Activated naive CD4-positive, alpha-beta T cell treated with anti-CD3 and anti-CD28 coated beads, Interleukin-2, amount 50 U/mL, for 24 hours (primary cell): Measurements from ENCODE around the gene RDH11.
"Not testable (repeated sequence)": the region's sequence is repeated elsewhere in the genome, so short reads cannot be mapped to it uniquely, and the experiment has no call there.

Experiments
- H3K27ac Mint-ChIP-seq: one replicate; pipeline ENCODE4 v1.8.0; 2021; ENCODE audit warnings: mild to moderate bottlenecking, mixed read lengths
- H3K27me3 Mint-ChIP-seq: one replicate; pipeline ENCODE4 v1.8.0; 2021; ENCODE audit warnings: mixed read lengths
- H3K36me3 Mint-ChIP-seq: one replicate; pipeline ENCODE4 v1.8.0; 2021; ENCODE audit warnings: mixed read lengths
- H3K4me1 Mint-ChIP-seq: one replicate; pipeline ENCODE4 v1.8.0; 2021; ENCODE audit warnings: mixed read lengths
- H3K4me3 Mint-ChIP-seq: one replicate; pipeline ENCODE4 v1.8.0; 2021; ENCODE audit warnings: mild to moderate bottlenecking, mixed read lengths
- H3K9me3 Mint-ChIP-seq: one replicate; pipeline ENCODE4 v1.8.0; 2021; ENCODE audit warnings: mixed read lengths

Gene RDH11

GRCh38 chr14:67695394-67695949 is at the start of gene RDH11:
RDH11 (minus strand) TSS chr14:67695764; CDS start chr14:67695703, 61 bp downstream.
- Mint-ChIP-seq H3K4me1 (peaks cover 37% of the 10 kb centered on the region), H3K36me3 (peaks cover 3% of the 10 kb centered on the region), H3K27me3 (no peaks in the 10 kb centered on the region), H3K9me3 (no peaks in the 10 kb centered on the region), H3K4me3 (peak within 1 kb of the TSS; percentile 94), H3K27ac (peak within 1 kb of the TSS; percentile 93)

- no peaks in the 10 kb centered on the region for H3K4me1 Mint-ChIP-seq
- H3K27ac Mint-ChIP-seq, result no peak overlapping the region
- H3K9me3 Mint-ChIP-seq, result peaks cover 4% of the 10 kb centered on the region
- H3K27me3 Mint-ChIP-seq, result no peaks in the 10 kb centered on the region
- H3K36me3 Mint-ChIP-seq, result peaks cover 13% of the 10 kb centered on the region
- no peak overlapping the region for H3K4me3 Mint-ChIP-seq
Observed at GRCh38 chr14:67744046-67744445, 48.5 kb upstream of the RDH11 start.

GRCh38 chr14:67738740-67739504 is 43.4 kb upstream of the RDH11 start:
- Mint-ChIP-seq H3K36me3 (no peaks in the 10 kb centered on the region), H3K27me3 (no peaks in the 10 kb centered on the region), H3K27ac (no peak overlapping the region), H3K4me1 (no peaks in the 10 kb centered on the region), H3K9me3 (no peaks in the 10 kb centered on the region), H3K4me3 (no peak overlapping the region)

- Mint-ChIP-seq H3K27me3 (no peaks in the 10 kb centered on the region), H3K27ac (no peak overlapping the region), H3K4me3 (no peak overlapping the region), H3K9me3 (no peaks in the 10 kb centered on the region), H3K36me3 (no peaks in the 10 kb centered on the region), H3K4me1 (no peaks in the 10 kb centered on the region)
Observed at GRCh38 chr14:67736771-67737170, 41.2 kb upstream of the RDH11 start.

- H3K4me1 Mint-ChIP-seq, result no peaks in the 10 kb centered on the region
- H3K9me3 Mint-ChIP-seq, result no peaks in the 10 kb centered on the region
- H3K4me3 Mint-ChIP-seq, result no peak overlapping the region
- H3K36me3 Mint-ChIP-seq, result no peaks in the 10 kb centered on the region
- no peak overlapping the region for H3K27ac Mint-ChIP-seq
- no peaks in the 10 kb centered on the region for H3K27me3 Mint-ChIP-seq
Observed at GRCh38 chr14:67735336-67736147, 40.0 kb upstream of the RDH11 start.

GRCh38 chr14:67734675-67735074 is 39.1 kb upstream of the RDH11 start:
- no peak overlapping the region for H3K4me3 Mint-ChIP-seq
- H3K27me3 Mint-ChIP-seq, result no peaks in the 10 kb centered on the region
- H3K27ac Mint-ChIP-seq, result no peak overlapping the region
- H3K9me3 Mint-ChIP-seq, result no peaks in the 10 kb centered on the region
- H3K36me3 Mint-ChIP-seq, result no peaks in the 10 kb centered on the region
- no peaks in the 10 kb centered on the region for H3K4me1 Mint-ChIP-seq

- H3K4me3 Mint-ChIP-seq, result no peak overlapping the region
- H3K9me3 Mint-ChIP-seq, result no peaks in the 10 kb centered on the region
- no peak overlapping the region for H3K27ac Mint-ChIP-seq
- H3K36me3 Mint-ChIP-seq, result no peaks in the 10 kb centered on the region
- H3K27me3 Mint-ChIP-seq, result no peaks in the 10 kb centered on the region
- H3K4me1 Mint-ChIP-seq, result no peaks in the 10 kb centered on the region
Observed at GRCh38 chr14:67733616-67734015, 38.1 kb upstream of the RDH11 start.

GRCh38 chr14:67729072-67729885 is 33.7 kb upstream of the RDH11 start:
- H3K27me3 Mint-ChIP-seq, result peaks cover 2% of the 10 kb centered on the region
- H3K4me3 Mint-ChIP-seq, result no peak overlapping the region
- H3K4me1 Mint-ChIP-seq, result no peaks in the 10 kb centered on the region
- H3K36me3 Mint-ChIP-seq, result no peaks in the 10 kb centered on the region
- H3K9me3 Mint-ChIP-seq, result no peaks in the 10 kb centered on the region
- no peak overlapping the region for H3K27ac Mint-ChIP-seq

- Mint-ChIP-seq H3K9me3 (no peaks in the 10 kb centered on the region), H3K36me3 (no peaks in the 10 kb centered on the region), H3K27me3 (peaks cover 12% of the 10 kb centered on the region), H3K4me3 (no peak overlapping the region), H3K27ac (no peak overlapping the region), H3K4me1 (no peaks in the 10 kb centered on the region)
Observed at GRCh38 chr14:67728258-67728657, 32.7 kb upstream of the RDH11 start.

GRCh38 chr14:67727361-67727760 is 31.8 kb upstream of the RDH11 start:
- Mint-ChIP-seq H3K27me3 (peaks cover 20% of the 10 kb centered on the region), H3K27ac (no peak overlapping the region), H3K36me3 (no peaks in the 10 kb centered on the region), H3K4me1 (no peaks in the 10 kb centered on the region), H3K4me3 (no peak overlapping the region), H3K9me3 (no peaks in the 10 kb centered on the region)

GRCh38 chr14:67725171-67725570 is 29.6 kb upstream of the RDH11 start:
- Mint-ChIP-seq H3K27ac (no peak overlapping the region), H3K27me3 (peaks cover 28% of the 10 kb centered on the region), H3K4me1 (no peaks in the 10 kb centered on the region), H3K4me3 (no peak overlapping the region), H3K9me3 (no peaks in the 10 kb centered on the region), H3K36me3 (no peaks in the 10 kb centered on the region)

- Mint-ChIP-seq H3K36me3 (no peaks in the 10 kb centered on the region), H3K4me1 (no peaks in the 10 kb centered on the region), H3K27ac (no peak overlapping the region), H3K4me3 (no peak overlapping the region), H3K27me3 (peaks cover 31% of the 10 kb centered on the region), H3K9me3 (no peaks in the 10 kb centered on the region)
Observed at GRCh38 chr14:67722293-67722692, 26.7 kb upstream of the RDH11 start.

- no peaks in the 10 kb centered on the region for H3K4me1 Mint-ChIP-seq
- H3K9me3 Mint-ChIP-seq, result no peaks in the 10 kb centered on the region
- H3K36me3 Mint-ChIP-seq, result no peaks in the 10 kb centered on the region
- no peak overlapping the region for H3K27ac Mint-ChIP-seq
- no peak overlapping the region for H3K4me3 Mint-ChIP-seq
- peaks cover 31% of the 10 kb centered on the region for H3K27me3 Mint-ChIP-seq
Observed at GRCh38 chr14:67721875-67722274, 26.3 kb upstream of the RDH11 start.

- H3K4me1 Mint-ChIP-seq, result no peaks in the 10 kb centered on the region
- peaks cover 31% of the 10 kb centered on the region for H3K27me3 Mint-ChIP-seq
- no peak overlapping the region for H3K4me3 Mint-ChIP-seq
- no peak overlapping the region for H3K27ac Mint-ChIP-seq
- H3K9me3 Mint-ChIP-seq, result no peaks in the 10 kb centered on the region
- H3K36me3 Mint-ChIP-seq, result no peaks in the 10 kb centered on the region
Observed at GRCh38 chr14:67719866-67720265, 24.3 kb upstream of the RDH11 start.

GRCh38 chr14:67719385-67719784 is 23.8 kb upstream of the RDH11 start:
- peaks cover 30% of the 10 kb centered on the region for H3K27me3 Mint-ChIP-seq
- H3K27ac Mint-ChIP-seq, H3K4me3 Mint-ChIP-seq, H3K36me3 Mint-ChIP-seq, H3K4me1 Mint-ChIP-seq, H3K9me3 Mint-ChIP-seq: not testable (repeated sequence)
